ENCODE measurements around the gene PTCRA.

- TF ChIP-seq CTCF (conservative IDR thresholded peaks at IDR 0.05) (no peak), ZFX (IDR thresholded peaks at IDR 0.05) (no peak)
Measured at GRCh38 chr6:42969431-42969830, 53.6 kb downstream of the PTCRA start.

Measured in C4-2B (cell line).